Endothelial cell of umbilical vein (primary cell): ENCODE data around the gene SMR3B. TPM values are rescaled to one million over a fixed set of nuclear protein-coding genes. Genes with fewer than 3 reads are reported as not detected.

Experiments used
- BruUV-seq: library from RNA; stranded (reverse); fragments of 400-500 nt; replicated peaks from 2 replicates; lab custom pipeline; 2021; lab: Mats Ljungman, UMichigan
- CTCF ChIA-PET: fragments of 300-600, 350-600 bp; sonication (Branson Sonifier 250); formaldehyde crosslinking; loops from one replicate; lab custom pipeline; 2021; ENCODE audit warnings: antibody characterized with exemption, inconsistent platforms; lab: Charles Lee
- POLR2A ChIA-PET: fragments of 300-600, 350-600 bp; sonication (Branson Sonifier 250); formaldehyde crosslinking; loops from one replicate; lab custom pipeline; 2021; ENCODE audit warnings: antibody characterized with exemption, inconsistent platforms; lab: Charles Lee
- DNase-seq: peaks from one replicate; pipeline ENCODE4 v3.0.0-alpha.2; 2011; ENCODE audit warnings: low read depth, low spot score
- FAIRE-seq: peaks from 2 replicates; lab custom pipeline; 2011; peaks lifted over from hg19 to GRCh38; lab: Jason Lieb, UNC
- H2AFZ ChIP-seq: 2 replicates; pipeline ENCODE4 v1.6.0; 2012; ENCODE audit warnings: low read depth, low read length, control low read depth, inconsistent platforms
- H3K27ac ChIP-seq: 2 replicates; pipeline ENCODE4 v1.5.1; 2011; ENCODE audit warnings: low read depth, mild to moderate bottlenecking, control low read depth, low read length, moderate library complexity; ENCODE audit not compliant: insufficient read depth
- H3K27me3 ChIP-seq, 2 experiments: 2 replicates each; pipeline versions ENCODE4 v1.6.0 to v1.6.1; 2011; ENCODE audit warnings: low read length in 2 of 2, mixed read lengths in 1 of 2; ENCODE audit not compliant: control insufficient read depth in 2 of 2, insufficient read depth in 2 of 2
- H3K36me3 ChIP-seq, 2 experiments: 2 replicates in 1 of 2; 3 replicates in 1 of 2; pipeline ENCODE4 v1.5.1; 2011; ENCODE audit warnings: low read length in 2 of 2, mild to moderate bottlenecking in 1 of 2, moderate library complexity in 1 of 2; ENCODE audit not compliant: control insufficient read depth in 2 of 2, insufficient read depth in 2 of 2; ENCODE audit errors: extremely low read depth in 1 of 2
- H3K4me1 ChIP-seq: 3 replicates; pipeline ENCODE4 v1.5.1; 2011; ENCODE audit warnings: mild to moderate bottlenecking, low read length; ENCODE audit not compliant: control insufficient read depth, insufficient read depth; ENCODE audit errors: extremely low read depth
- H3K4me2 ChIP-seq: 2 replicates; pipeline ENCODE4 v1.6.1; 2011; ENCODE audit warnings: low read length, control low read depth, mixed read lengths; ENCODE audit not compliant: insufficient read depth
- H3K4me3 ChIP-seq, 3 experiments: fragments of 200-600 bp in 1 of 3; sonication (generic), shearing (Covaris generic) in 1 of 3; replicated peaks in 1 of 3; 2 replicates each; pipeline ENCODE4 v1.5.1; 2011 to 2016; ENCODE audit warnings: control low read depth in 3 of 3, low read length in 3 of 3, mild to moderate bottlenecking in 2 of 3, inconsistent platforms in 1 of 3, low read depth in 1 of 3, moderate library complexity in 1 of 3; ENCODE audit not compliant: insufficient read depth in 1 of 3
- H3K79me2 ChIP-seq: 2 replicates; pipeline ENCODE4 v1.6.0; 2012; ENCODE audit warnings: low read length, inconsistent platforms; ENCODE audit not compliant: control insufficient read depth, insufficient read depth
- H3K9ac ChIP-seq: replicated peaks from 2 replicates; pipeline ENCODE3; 2011; ENCODE audit warnings: low read length, control low read depth; ENCODE audit not compliant: insufficient read depth; ENCODE audit errors: extremely low read depth
- H3K9me1 ChIP-seq: replicated peaks from 3 replicates; pipeline ENCODE4 v1.6.0; 2011; ENCODE audit warnings: mild to moderate bottlenecking, low read length; ENCODE audit not compliant: control insufficient read depth, insufficient read depth; ENCODE audit errors: extremely low read depth
- H3K9me3 ChIP-seq: replicated peaks from 2 replicates; pipeline ENCODE4 v1.5.1; 2012; ENCODE audit warnings: low read length, inconsistent platforms; ENCODE audit not compliant: control insufficient read depth, insufficient read depth
- H4K20me1 ChIP-seq: replicated peaks from 2 replicates; pipeline ENCODE3; 2011; ENCODE audit warnings: mild to moderate bottlenecking, low read length; ENCODE audit not compliant: control insufficient read depth, insufficient read depth; ENCODE audit errors: extremely low read depth
- CTCF ChIP-seq, 2 donors: IDR thresholded peaks; 1 replicate in 1 of 2; 2 replicates in 1 of 2; pipeline ENCODE4 v1.5.1; 2011; ENCODE audit warnings: low read length in 2 of 2, mild to moderate bottlenecking in 2 of 2, moderate library complexity in 2 of 2, control low read depth in 1 of 2, inconsistent platforms in 1 of 2, low read depth in 1 of 2; ENCODE audit not compliant: insufficient read depth in 1 of 2; ENCODE audit errors: extremely low read depth in 1 of 2
- EZH2 ChIP-seq: IDR thresholded peaks from 2 replicates; pipeline ENCODE4 v1.6.1; 2012; ENCODE audit warnings: borderline replicate concordance, low read depth, mild to moderate bottlenecking, moderate library complexity, low read length, inconsistent platforms; ENCODE audit not compliant: severe bottlenecking
- FOS ChIP-seq: IDR thresholded peaks from 2 replicates; pipeline ENCODE4 v1.6.1; 2011; ENCODE audit warnings: mild to moderate bottlenecking, low read length, moderate library complexity, borderline replicate concordance; ENCODE audit not compliant: insufficient read depth
- GATA2 ChIP-seq: IDR thresholded peaks from 2 replicates; pipeline ENCODE4 v1.7.0; 2011; ENCODE audit warnings: low read depth, mild to moderate bottlenecking, moderate library complexity, mixed read lengths, low read length; ENCODE audit not compliant: insufficient read length, insufficient read depth
- JUN ChIP-seq: IDR thresholded peaks from 2 replicates; pipeline ENCODE4 v1.6.1; 2011; ENCODE audit warnings: borderline replicate concordance, low read depth; ENCODE audit not compliant: insufficient read length, insufficient read depth
- MAX ChIP-seq: IDR thresholded peaks from 2 replicates; pipeline ENCODE4 v1.6.1; 2011; ENCODE audit not compliant: insufficient read depth, insufficient read length
- MYC ChIP-seq: IDR thresholded peaks from one replicate; pipeline ENCODE4 v1.6.1; 2011; ENCODE audit warnings: mild to moderate bottlenecking, low read depth, low read length
- POLR2A ChIP-seq: IDR thresholded peaks from 2 replicates; pipeline ENCODE4 v1.6.1; 2012; ENCODE audit warnings: low read depth, mild to moderate bottlenecking, control low read depth, low read length
- POLR2AphosphoS5 ChIP-seq: IDR thresholded peaks from 2 replicates; pipeline ENCODE4 v1.6.1; 2012; ENCODE audit warnings: low read depth, mild to moderate bottlenecking, control low read depth, low read length, moderate library complexity; ENCODE audit not compliant: insufficient read depth
- dilution Hi-C: fragments of 300-500 bp; cut with MboI; formaldehyde crosslinking; loops from one replicate; pipeline ENCODE4 v1.15.0; 2019; ENCODE audit warnings: low sequenced_read_pairs; ENCODE audit not compliant: extremely low pct_ligation_motif_present
- intact Hi-C: fragments of 100-400 bp; cut with micrococcal nuclease; formaldehyde crosslinking; loops from one replicate; pipeline ENCODE4 v1.10.0; 2022
- polyA plus RNA-seq, 4 experiments: library from polyadenylated mRNA; depleted of rRNA in 3 of 4; stranded (reverse) in 3 of 4; unstranded in 1 of 4; fragments of >200 nt; gene quantifications; 2 replicates each; pipeline versions ENCODE4 v1.2.1 to v1.2.3, GENCODE V29; 2011 to 2012; ENCODE audit warnings: missing spikeins in 1 of 4
- total RNA-seq: library from RNA; stranded (reverse); gene quantifications from 2 replicates; pipeline ENCODE4 v1.2.3, GENCODE V29; 2021

The SMR3B gene
- total and polyA plus RNA-seq, 2 donors (not counting 3 experiments of a cell fraction or from before 2014, with no cell fraction given) = not detected

GRCh38 chr4:70356185-70356584 lies 26.7 kb upstream of the SMR3B start:
- H3K4me1 ChIP-seq = no peaks in the 10 kb centered on the region
- POLR2A ChIA-PET = no interaction called here
- no peak overlapping the region for H3K4me2 ChIP-seq
- intact Hi-C loops = no loop called here
- no peaks in the 10 kb centered on the region for H3K79me2 ChIP-seq
- no peak for TF ChIP-seq JUN
- no peak for TF ChIP-seq MAX
- TF ChIP-seq POLR2A = no peak
- no peak for TF ChIP-seq FOS
- no peak for TF ChIP-seq MYC
- no peak for TF ChIP-seq CTCF (IDR thresholded peaks at IDR 0.05; ENCODE audit: extremely low read depth in 1 of 2, insufficient read depth in 1 of 2, low read depth in 1 of 2, low read length in 2 of 2)
- no peak for TF ChIP-seq POLR2AphosphoS5
- TF ChIP-seq EZH2 = no peak
- no peak for TF ChIP-seq GATA2
- H3K27me3 ChIP-seq = no peaks in the 10 kb centered on the region
- H3K9me1 ChIP-seq = no peaks in the 10 kb centered on the region
- no peaks in the 10 kb centered on the region for H3K36me3 ChIP-seq
- FAIRE-seq (no peak), DNase-seq (no peak)
- CTCF ChIA-PET = no interaction called here
- H3K4me3 ChIP-seq = no peak overlapping the region
- H2AFZ ChIP-seq = no peak overlapping the region
- no peak overlapping the region for H3K27ac ChIP-seq
- no peaks in the 10 kb centered on the region for H4K20me1 ChIP-seq
- H3K9me3 ChIP-seq = no peaks in the 10 kb centered on the region
- no TSS peak for BruUV-seq
- dilution Hi-C loops = no loop called here
- H3K9ac ChIP-seq = no peak overlapping the region
